H1 (cell line): ENCODE data around the gene ADAMTS6. TPM values are rescaled to one million over a fixed set of nuclear protein-coding genes. Genes with fewer than 3 reads are reported as not detected.

Source experiments
- EP300 ChIP-seq, 2 experiments: IDR thresholded peaks; 1 replicate in 1 of 2; 2 replicates in 1 of 2; pipeline ENCODE4 v1.6.1; 2011 to 2012; ENCODE audit warnings: low read depth in 2 of 2, low read length in 2 of 2, mild to moderate bottlenecking in 2 of 2, borderline replicate concordance in 1 of 2, inconsistent platforms in 1 of 2, moderate library complexity in 1 of 2
- EZH2 ChIP-seq: fragments of 200-600 bp; sonication (generic); IDR thresholded peaks from 2 replicates; pipeline ENCODE4 v1.7.1; 2012; ENCODE audit warnings: low read depth, mild to moderate bottlenecking, moderate library complexity, low read length, inconsistent platforms; ENCODE audit not compliant: severe bottlenecking
- MAFK ChIP-seq: IDR thresholded peaks from 2 replicates; pipeline ENCODE4 v1.6.1; 2012; ENCODE audit warnings: low read depth, mild to moderate bottlenecking, improper control_type of control experiment, low read length
- PHF8 ChIP-seq: fragments of 200-600 bp; sonication (generic); conservative IDR thresholded peaks from 2 replicates; pipeline ENCODE4 v1.7.1; 2012; ENCODE audit warnings: low read depth, mild to moderate bottlenecking, inconsistent platforms, low read length, moderate library complexity
- POLR2AphosphoS5 ChIP-seq: IDR thresholded peaks from 2 replicates; pipeline ENCODE4 v1.6.1; 2011; ENCODE audit warnings: low read depth, low read length
- SIRT6 ChIP-seq: IDR thresholded peaks from one replicate; pipeline ENCODE4 v1.7.1; 2012; ENCODE audit warnings: low read length, inconsistent platforms
- SP4 ChIP-seq: IDR thresholded peaks from 2 replicates; pipeline ENCODE4 v1.6.1; 2012; ENCODE audit warnings: low read length, inconsistent platforms
- polyA plus RNA-seq, 7 experiments: library from polyadenylated mRNA; depleted of rRNA in 3 of 7; stranded (reverse) in 5 of 7; unstranded in 2 of 7; fragments of >200 nt in 5 of 7; fragments of 200-250 nt in 2 of 7; gene quantifications; 1 replicate in 5 of 7; 2 replicates in 1 of 7; 4 replicates in 1 of 7; pipeline versions ENCODE4 v1.2.1 to v1.2.3, GENCODE V29; 2011 to 2013; ENCODE audit warnings: missing spikeins in 2 of 7, mixed read lengths in 2 of 7
- total RNA-seq: library from RNA; stranded (reverse); fragmentation: NEBNext Ultra II Directional; extraction: Animal tissue kit (Norgen Biotek cat#: 25700); gene quantifications from 2 replicates; pipeline ENCODE4 v1.2.1, GENCODE V29; 2021
- TF ChIP-seq, protein P1 (sequence below): fragments of 300-600 bp; sonication (generic); IDR thresholded peaks from 2 replicates; pipeline ENCODE4 v1.7.1; 2012; ENCODE audit warnings: low read length, moderate library complexity, mild to moderate bottlenecking, inconsistent platforms; ENCODE audit not compliant: insufficient replicate concordance
- TF ChIP-seq, protein P2 (sequence below): IDR thresholded peaks from 2 replicates; pipeline ENCODE4 v1.6.1; 2012; ENCODE audit warnings: low read length, inconsistent platforms

ADAMTS6 gene
- total and polyA plus RNA-seq, 2 of the 8 experiments (the other 6 are each of a cell fraction or from before 2014, with no cell fraction given) = 0.74 to 2.4 TPM

DNA sequence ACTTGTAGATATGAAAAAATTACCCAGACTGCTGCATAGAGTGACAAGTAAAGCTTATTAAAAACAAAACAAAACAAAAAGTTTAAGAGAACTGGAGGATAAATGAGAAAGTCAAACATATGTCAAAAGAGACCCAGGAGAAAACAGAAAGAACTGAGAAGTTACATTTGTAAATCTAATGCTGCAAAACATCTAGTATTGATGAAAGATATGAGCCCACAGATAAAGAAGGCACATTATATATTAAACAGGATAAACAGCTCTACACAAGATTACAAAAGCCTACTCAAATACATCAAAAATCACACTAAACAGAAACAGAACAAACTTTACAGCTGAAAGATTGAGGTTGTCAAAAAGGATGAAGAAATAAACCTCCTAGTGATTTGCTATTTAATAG lies 55.1 kb downstream of the ADAMTS6 start (continued):
- TF ChIP-seq, protein P1, sequence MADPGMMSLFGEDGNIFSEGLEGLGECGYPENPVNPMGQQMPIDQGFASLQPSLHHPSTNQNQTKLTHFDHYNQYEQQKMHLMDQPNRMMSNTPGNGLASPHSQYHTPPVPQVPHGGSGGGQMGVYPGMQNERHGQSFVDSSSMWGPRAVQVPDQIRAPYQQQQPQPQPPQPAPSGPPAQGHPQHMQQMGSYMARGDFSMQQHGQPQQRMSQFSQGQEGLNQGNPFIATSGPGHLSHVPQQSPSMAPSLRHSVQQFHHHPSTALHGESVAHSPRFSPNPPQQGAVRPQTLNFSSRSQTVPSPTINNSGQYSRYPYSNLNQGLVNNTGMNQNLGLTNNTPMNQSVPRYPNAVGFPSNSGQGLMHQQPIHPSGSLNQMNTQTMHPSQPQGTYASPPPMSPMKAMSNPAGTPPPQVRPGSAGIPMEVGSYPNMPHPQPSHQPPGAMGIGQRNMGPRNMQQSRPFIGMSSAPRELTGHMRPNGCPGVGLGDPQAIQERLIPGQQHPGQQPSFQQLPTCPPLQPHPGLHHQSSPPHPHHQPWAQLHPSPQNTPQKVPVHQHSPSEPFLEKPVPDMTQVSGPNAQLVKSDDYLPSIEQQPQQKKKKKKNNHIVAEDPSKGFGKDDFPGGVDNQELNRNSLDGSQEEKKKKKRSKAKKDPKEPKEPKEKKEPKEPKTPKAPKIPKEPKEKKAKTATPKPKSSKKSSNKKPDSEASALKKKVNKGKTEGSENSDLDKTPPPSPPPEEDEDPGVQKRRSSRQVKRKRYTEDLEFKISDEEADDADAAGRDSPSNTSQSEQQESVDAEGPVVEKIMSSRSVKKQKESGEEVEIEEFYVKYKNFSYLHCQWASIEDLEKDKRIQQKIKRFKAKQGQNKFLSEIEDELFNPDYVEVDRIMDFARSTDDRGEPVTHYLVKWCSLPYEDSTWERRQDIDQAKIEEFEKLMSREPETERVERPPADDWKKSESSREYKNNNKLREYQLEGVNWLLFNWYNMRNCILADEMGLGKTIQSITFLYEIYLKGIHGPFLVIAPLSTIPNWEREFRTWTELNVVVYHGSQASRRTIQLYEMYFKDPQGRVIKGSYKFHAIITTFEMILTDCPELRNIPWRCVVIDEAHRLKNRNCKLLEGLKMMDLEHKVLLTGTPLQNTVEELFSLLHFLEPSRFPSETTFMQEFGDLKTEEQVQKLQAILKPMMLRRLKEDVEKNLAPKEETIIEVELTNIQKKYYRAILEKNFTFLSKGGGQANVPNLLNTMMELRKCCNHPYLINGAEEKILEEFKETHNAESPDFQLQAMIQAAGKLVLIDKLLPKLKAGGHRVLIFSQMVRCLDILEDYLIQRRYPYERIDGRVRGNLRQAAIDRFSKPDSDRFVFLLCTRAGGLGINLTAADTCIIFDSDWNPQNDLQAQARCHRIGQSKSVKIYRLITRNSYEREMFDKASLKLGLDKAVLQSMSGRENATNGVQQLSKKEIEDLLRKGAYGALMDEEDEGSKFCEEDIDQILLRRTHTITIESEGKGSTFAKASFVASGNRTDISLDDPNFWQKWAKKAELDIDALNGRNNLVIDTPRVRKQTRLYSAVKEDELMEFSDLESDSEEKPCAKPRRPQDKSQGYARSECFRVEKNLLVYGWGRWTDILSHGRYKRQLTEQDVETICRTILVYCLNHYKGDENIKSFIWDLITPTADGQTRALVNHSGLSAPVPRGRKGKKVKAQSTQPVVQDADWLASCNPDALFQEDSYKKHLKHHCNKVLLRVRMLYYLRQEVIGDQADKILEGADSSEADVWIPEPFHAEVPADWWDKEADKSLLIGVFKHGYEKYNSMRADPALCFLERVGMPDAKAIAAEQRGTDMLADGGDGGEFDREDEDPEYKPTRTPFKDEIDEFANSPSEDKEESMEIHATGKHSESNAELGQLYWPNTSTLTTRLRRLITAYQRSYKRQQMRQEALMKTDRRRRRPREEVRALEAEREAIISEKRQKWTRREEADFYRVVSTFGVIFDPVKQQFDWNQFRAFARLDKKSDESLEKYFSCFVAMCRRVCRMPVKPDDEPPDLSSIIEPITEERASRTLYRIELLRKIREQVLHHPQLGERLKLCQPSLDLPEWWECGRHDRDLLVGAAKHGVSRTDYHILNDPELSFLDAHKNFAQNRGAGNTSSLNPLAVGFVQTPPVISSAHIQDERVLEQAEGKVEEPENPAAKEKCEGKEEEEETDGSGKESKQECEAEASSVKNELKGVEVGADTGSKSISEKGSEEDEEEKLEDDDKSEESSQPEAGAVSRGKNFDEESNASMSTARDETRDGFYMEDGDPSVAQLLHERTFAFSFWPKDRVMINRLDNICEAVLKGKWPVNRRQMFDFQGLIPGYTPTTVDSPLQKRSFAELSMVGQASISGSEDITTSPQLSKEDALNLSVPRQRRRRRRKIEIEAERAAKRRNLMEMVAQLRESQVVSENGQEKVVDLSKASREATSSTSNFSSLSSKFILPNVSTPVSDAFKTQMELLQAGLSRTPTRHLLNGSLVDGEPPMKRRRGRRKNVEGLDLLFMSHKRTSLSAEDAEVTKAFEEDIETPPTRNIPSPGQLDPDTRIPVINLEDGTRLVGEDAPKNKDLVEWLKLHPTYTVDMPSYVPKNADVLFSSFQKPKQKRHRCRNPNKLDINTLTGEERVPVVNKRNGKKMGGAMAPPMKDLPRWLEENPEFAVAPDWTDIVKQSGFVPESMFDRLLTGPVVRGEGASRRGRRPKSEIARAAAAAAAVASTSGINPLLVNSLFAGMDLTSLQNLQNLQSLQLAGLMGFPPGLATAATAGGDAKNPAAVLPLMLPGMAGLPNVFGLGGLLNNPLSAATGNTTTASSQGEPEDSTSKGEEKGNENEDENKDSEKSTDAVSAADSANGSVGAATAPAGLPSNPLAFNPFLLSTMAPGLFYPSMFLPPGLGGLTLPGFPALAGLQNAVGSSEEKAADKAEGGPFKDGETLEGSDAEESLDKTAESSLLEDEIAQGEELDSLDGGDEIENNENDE = no peak
- TF ChIP-seq SP4 = no peak
- TF ChIP-seq, protein P2, sequence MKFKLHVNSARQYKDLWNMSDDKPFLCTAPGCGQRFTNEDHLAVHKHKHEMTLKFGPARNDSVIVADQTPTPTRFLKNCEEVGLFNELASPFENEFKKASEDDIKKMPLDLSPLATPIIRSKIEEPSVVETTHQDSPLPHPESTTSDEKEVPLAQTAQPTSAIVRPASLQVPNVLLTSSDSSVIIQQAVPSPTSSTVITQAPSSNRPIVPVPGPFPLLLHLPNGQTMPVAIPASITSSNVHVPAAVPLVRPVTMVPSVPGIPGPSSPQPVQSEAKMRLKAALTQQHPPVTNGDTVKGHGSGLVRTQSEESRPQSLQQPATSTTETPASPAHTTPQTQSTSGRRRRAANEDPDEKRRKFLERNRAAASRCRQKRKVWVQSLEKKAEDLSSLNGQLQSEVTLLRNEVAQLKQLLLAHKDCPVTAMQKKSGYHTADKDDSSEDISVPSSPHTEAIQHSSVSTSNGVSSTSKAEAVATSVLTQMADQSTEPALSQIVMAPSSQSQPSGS = no peak
- no peak for TF ChIP-seq SIRT6
- no peak for TF ChIP-seq EP300 (IDR thresholded peaks at IDR 0.05; ENCODE audit: borderline replicate concordance in 1 of 2, low read depth in 2 of 2, low read length in 2 of 2)
- no peak for TF ChIP-seq POLR2AphosphoS5
- TF ChIP-seq MAFK = no peak
- TF ChIP-seq PHF8 = no peak
- TF ChIP-seq EZH2 = no peak
